Left renal cortex interstitium (tissue), 4 donors: ENCODE results near the gene C1QA. TPM values are rescaled to one million over a fixed set of nuclear protein-coding genes. Genes with fewer than 3 reads are reported as not detected.
"Not testable (repeated sequence)": the region's sequence is repeated elsewhere in the genome, so short reads cannot be mapped to it uniquely, and the experiment has no call there.

Source experiments
- DNase-seq, 4 donors: peaks; one replicate each; pipeline ENCODE4 v3.0.0-alpha.2; 2013; ENCODE audit warnings: low read depth in 4 of 4, low spot score in 2 of 4, missing footprints in 1 of 4
- polyA plus RNA-seq, 4 donors: library from polyadenylated mRNA; unstranded; fragments of 120-200 nt; gene quantifications; one replicate each; pipeline ENCODE4 v1.2.1, GENCODE V29; 2013; ENCODE audit not compliant: insufficient read length in 4 of 4

Gene C1QA
- polyA plus RNA-seq, 4 donors = 10.7 to 20.9 (median 14.1) TPM

GRCh38 chr1:22639286-22639685 is 2.9 kb downstream of the C1QA start:
- DNase-seq = no peak

DNA sequence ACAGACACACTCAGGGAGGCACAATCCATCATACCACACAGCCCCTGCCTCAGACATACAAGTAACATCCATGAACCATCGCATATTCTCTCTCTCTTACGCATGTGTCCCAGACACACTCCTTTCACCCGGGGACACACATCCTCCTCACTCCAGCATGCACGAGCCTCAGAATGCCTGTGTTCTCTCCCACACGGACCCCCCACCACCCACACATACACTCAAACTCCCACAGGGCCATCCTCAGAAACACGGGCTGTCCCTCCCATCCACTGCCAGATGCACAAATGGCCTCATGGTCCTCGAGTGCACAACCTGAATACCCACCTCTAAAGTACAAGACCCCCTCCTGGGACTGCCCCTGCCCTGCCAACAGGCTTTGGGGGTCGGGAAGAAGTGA is 4.8 kb downstream of the C1QA start:
- no peak for DNase-seq

- peak in 2 of 4 donors; percentile 26 to 44 for DNase-seq
These were observed 5.6 kb downstream of the C1QA start for GRCh38 chr1:22641906-22642636.

DNA sequence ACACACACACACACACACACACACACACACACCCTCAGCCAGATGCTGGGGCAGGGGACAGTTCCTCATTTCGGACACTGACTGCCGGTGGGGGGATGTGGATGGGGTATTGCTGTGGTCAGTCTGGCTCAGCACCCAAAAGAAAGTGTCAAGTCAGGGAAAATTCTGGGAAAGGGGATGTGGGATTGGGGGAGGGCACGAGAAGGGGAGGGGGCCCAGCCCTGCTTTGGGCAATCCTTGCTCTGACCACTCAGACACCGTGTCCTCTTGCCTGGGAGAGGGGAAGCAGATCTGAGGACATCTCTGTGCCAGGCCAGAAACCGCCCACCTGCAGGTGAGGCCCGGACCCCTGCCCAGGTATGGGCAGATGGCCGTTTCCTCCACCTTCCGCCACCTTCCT is 7.0 kb downstream of the C1QA start, which contains the start of gene C1QC:
Gene C1QC, plus strand, starts transcription at position 253 of the 400 bp plus-strand sequence. CDS start 391 bp downstream, outside the sequence.
- no peak for DNase-seq

DNA sequence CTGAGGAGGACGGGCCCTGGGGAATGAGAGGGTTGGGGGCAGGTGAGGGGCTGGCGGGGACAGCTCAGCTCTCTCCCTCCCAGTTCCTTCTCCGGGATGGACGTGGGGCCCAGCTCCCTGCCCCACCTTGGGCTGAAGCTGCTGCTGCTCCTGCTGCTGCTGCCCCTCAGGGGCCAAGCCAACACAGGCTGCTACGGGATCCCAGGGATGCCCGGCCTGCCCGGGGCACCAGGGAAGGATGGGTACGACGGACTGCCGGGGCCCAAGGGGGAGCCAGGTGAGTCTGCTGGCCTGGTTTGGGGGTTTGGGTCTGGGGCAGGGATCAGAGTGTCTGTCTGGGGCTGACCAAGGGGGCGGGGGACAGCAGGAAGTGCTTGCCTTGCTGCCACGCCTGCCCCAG is 7.5 kb downstream of the C1QA start:
- no peak for DNase-seq

DNA sequence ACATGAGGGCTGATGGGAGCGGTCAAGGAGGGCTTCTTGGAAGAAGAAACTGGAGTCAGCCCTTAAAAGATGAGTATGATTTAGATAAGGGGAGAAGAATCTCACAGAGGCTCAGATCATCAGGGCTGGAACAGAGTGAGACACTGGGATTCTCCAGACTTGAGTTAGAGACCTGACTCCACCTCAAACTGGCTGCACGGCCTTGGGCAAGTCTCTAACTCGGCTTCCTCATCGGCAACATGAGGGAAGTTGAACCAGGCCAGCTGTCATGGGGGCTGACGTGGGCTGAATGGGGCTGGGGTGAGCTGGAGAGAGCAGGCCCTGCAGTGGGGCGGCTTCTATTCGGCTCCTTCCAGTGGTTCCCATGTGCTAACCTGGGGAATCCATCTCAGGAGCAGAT is 9.5 kb downstream of the C1QA start:
- no peak for DNase-seq

- DNase-seq = no peak
These were observed 10.0 kb downstream of the C1QA start for GRCh38 chr1:22646384-22646783.

DNA sequence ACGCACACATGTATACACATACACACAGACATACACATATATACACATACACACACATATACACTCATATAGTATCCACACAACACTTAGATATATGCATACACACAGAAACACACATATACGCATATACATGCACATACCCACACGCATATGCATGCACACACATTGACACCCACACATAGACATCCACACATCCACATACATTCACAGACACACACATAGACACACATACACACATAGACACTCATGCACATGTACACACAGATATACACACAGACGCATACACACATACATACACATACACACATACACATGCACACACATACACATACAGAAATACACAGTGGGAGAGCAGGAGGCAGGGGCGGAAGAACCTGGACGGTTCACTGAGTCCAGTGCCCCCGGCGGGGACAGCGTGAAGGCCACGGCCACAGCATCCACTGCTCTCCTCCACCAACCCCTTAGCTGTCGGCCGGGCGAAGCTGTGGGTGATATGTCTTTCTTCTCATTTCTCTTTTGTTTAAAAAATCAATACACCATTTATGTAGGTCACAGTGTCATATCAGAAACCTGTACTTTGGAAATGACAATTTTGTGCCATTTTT is 13.8 kb downstream of the C1QA start:
- no peak for DNase-seq

- no peak for DNase-seq
These were observed 15.8 kb downstream of the C1QA start for GRCh38 chr1:22651941-22652856.

- DNase-seq = no peak
These were observed 16.5 kb downstream of the C1QA start, which contains the start of gene C1QB for GRCh38 chr1:22652881-22653316. C1QB (plus strand) TSS chr1:22653236; CDS start chr1:22659463, 6,227 bp downstream.

- no peak for DNase-seq
These were observed 18.3 kb downstream of the C1QA start for GRCh38 chr1:22654692-22655091.

- DNase-seq = no peak
These were observed 22.1 kb downstream of the C1QA start for GRCh38 chr1:22658385-22659163.

- DNase-seq = no peak
These were observed 24.4 kb downstream of the C1QA start for GRCh38 chr1:22660716-22661241.

DNA sequence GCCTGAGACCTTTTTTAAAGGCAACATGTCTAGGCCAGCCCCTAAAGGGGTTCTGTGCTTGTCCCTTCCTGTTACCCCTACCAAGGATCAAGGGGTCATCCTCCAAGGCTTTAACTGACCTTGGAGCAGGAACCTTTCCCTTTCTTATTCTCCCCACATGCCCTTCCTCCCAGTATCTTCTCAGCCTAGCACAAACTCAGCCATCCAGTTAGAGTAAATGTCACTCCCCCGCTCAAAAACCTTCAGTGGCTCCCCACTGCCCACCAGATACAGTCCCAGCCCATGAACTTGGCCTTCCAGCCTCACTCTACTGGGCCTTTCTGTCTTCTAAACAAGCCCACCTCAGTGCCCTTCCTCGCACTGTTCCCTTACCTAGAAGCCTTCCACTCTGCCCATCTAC is 25.5 kb downstream of the C1QA start:
- no peak for DNase-seq

DNA sequence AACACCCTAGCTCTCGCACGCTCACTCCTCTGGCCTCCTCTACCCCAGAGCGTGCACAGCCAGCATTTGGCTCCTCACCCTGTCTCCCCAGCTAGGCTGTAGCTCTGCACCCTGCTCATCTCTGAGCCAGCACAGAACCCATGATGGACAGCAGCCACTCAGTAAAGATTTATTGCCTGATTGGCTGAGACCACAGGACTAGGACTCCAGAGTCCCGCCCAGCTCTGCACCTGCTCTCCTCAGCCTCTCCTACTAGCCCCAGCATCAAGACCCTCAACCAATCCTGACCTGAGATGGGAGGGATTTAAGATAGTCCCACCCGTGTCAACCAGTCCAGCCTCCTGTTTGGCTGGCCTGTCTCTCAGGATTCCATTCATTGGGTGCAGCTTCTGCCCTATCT is 25.9 kb downstream of the C1QA start:
- no peak for DNase-seq

DNA sequence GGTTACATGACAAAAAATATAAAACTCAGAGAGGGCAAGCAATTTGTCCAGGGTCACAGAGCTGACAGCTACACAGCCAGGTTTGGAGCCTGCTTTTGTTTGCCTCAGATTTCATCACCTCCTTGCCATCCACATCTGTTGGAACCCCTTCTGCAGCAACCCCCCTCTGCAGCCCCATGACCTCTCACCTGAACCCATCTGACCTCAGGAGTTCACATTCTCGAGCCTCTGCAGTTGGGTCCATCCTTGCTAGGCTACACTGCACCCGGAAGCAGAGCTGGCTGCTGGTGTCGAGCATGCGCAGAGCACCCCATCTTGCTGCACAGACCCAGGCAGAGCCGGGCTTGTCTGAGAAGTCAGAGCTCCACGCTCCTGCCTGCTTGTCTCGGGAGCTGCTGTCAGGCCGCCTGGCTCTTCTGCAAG is 26.6 kb downstream of the C1QA start:
- no peak for DNase-seq

- DNase-seq = no peak
These were observed 29.3 kb downstream of the C1QA start for GRCh38 chr1:22665752-22666151.

- DNase-seq = no peak
These were observed 30.0 kb downstream of the C1QA start for GRCh38 chr1:22666412-22666811.

GRCh38 chr1:22668840-22669239 is 32.4 kb downstream of the C1QA start:
- DNase-seq = not testable (repeated sequence)

- DNase-seq = no peak
These were observed 34.0 kb downstream of the C1QA start for GRCh38 chr1:22670352-22670975.
